H1 (cell line): ENCODE measurements around the gene METRN. TPM values are rescaled to one million over a fixed set of nuclear protein-coding genes. Genes with fewer than 3 reads are reported as not detected.

Experiments used
- CBX5 ChIP-seq: fragments of 300-800, 300-1000 bp; sonication (generic); IDR thresholded peaks from 2 replicates; pipeline ENCODE4 v1.7.1; 2016; ENCODE audit warnings: antibody characterized with exemption, low read length, low read depth
- CBX8 ChIP-seq: fragments of 300-800, 300-1000 bp; sonication (generic); IDR thresholded peaks from 2 replicates; pipeline ENCODE4 v1.7.1; 2016; ENCODE audit warnings: low read depth, low read length, borderline replicate concordance
- CEBPB ChIP-seq: IDR thresholded peaks from 2 replicates; pipeline ENCODE4 v1.6.1; 2012; ENCODE audit warnings: low read depth, low read length
- FOSL1 ChIP-seq: IDR thresholded peaks from 2 replicates; pipeline ENCODE4 v1.6.1; 2011; ENCODE audit warnings: mild to moderate bottlenecking, low read depth, low read length, moderate library complexity; ENCODE audit not compliant: insufficient read depth
- NRF1 ChIP-seq: IDR thresholded peaks from 2 replicates; pipeline ENCODE4 v1.6.1; 2011; ENCODE audit warnings: mild to moderate bottlenecking, low read depth, low read length, improper control_type of control experiment
- polyA plus RNA-seq, 7 experiments: library from polyadenylated mRNA; depleted of rRNA in 3 of 7; stranded (reverse) in 5 of 7; unstranded in 2 of 7; fragments of >200 nt in 5 of 7; fragments of 200-250 nt in 2 of 7; gene quantifications; 1 replicate in 5 of 7; 2 replicates in 1 of 7; 4 replicates in 1 of 7; pipeline versions ENCODE4 v1.2.1 to v1.2.3, GENCODE V29; 2011 to 2013; ENCODE audit warnings: missing spikeins in 2 of 7, mixed read lengths in 2 of 7
- total RNA-seq: library from RNA; stranded (reverse); fragmentation: NEBNext Ultra II Directional; extraction: Animal tissue kit (Norgen Biotek cat#: 25700); gene quantifications from 2 replicates; pipeline ENCODE4 v1.2.1, GENCODE V29; 2021
- TF ChIP-seq, protein P1 (sequence below), 3 experiments: IDR thresholded peaks; 1 replicate in 2 of 3; 2 replicates in 1 of 3; pipeline versions ENCODE4 v1.5.1 to v1.6.1; 2011; ENCODE audit warnings: low read length in 3 of 3, mild to moderate bottlenecking in 3 of 3, inconsistent platforms in 2 of 3, low read depth in 1 of 3, moderate library complexity in 1 of 3; ENCODE audit not compliant: insufficient read depth in 1 of 3; ENCODE audit errors: control extremely low read depth in 1 of 3
- TF ChIP-seq, protein P2 (sequence below): IDR thresholded peaks from 2 replicates; pipeline ENCODE4 v1.6.1; 2011; ENCODE audit warnings: low read depth, mild to moderate bottlenecking, low read length; ENCODE audit not compliant: insufficient read depth

Gene METRN
- total and polyA plus RNA-seq, 2 of the 8 experiments (the other 6 are each of a cell fraction or from before 2014, with no cell fraction given), result 18.7 to 25.8 TPM

DNA sequence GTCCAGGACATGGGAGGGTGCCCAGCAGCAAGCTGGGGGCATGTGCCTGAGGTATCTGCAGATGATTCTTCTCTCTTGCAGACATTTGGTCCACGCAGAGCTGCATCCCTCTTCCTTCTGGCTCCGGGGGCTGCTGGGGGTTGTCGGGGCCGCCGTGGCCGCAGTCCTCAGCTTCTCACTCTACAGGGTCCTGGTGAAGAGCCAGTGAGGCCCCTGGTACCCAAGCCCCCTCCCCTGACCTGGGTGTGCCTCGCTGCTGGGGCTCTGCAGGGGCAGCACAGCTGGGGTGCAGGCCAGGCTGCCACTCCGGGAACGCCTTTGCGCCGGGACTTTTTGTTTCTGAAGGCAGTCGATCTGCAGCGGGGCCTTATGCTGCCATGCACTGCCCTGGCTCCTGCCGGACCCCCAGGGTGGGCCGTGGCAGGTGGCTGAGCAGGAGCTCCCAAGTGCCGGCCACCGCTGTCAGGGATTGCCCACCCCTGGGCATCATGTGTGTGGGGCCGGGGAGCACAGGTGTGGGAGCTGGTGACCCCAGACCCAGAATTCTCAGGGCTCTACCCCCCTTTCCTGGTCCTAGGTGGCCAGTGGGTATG, 41.4 kb upstream of the METRN start (continued):
- TF ChIP-seq, protein P1, sequence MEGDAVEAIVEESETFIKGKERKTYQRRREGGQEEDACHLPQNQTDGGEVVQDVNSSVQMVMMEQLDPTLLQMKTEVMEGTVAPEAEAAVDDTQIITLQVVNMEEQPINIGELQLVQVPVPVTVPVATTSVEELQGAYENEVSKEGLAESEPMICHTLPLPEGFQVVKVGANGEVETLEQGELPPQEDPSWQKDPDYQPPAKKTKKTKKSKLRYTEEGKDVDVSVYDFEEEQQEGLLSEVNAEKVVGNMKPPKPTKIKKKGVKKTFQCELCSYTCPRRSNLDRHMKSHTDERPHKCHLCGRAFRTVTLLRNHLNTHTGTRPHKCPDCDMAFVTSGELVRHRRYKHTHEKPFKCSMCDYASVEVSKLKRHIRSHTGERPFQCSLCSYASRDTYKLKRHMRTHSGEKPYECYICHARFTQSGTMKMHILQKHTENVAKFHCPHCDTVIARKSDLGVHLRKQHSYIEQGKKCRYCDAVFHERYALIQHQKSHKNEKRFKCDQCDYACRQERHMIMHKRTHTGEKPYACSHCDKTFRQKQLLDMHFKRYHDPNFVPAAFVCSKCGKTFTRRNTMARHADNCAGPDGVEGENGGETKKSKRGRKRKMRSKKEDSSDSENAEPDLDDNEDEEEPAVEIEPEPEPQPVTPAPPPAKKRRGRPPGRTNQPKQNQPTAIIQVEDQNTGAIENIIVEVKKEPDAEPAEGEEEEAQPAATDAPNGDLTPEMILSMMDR (IDR thresholded peaks at IDR 0.05; ENCODE audit: control extremely low read depth in 1 of 3, insufficient read depth in 1 of 3, low read depth in 1 of 3, low read length in 3 of 3), result no peak
- TF ChIP-seq, protein P2, sequence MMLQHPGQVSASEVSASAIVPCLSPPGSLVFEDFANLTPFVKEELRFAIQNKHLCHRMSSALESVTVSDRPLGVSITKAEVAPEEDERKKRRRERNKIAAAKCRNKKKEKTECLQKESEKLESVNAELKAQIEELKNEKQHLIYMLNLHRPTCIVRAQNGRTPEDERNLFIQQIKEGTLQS, result no peak
- TF ChIP-seq CBX5, result no peak
- TF ChIP-seq FOSL1, result no peak
- TF ChIP-seq CEBPB, result no peak
- TF ChIP-seq CBX8, result no peak
- TF ChIP-seq NRF1, result no peak
